ENCODE results near the gene HDAC7.

The HDAC7 gene

GRCh38 chr12:47786662-47787280 lies 32.9 kb downstream of the HDAC7 start:
- Histone ChIP-seq H3K4me3 (replicated peaks; ENCODE audit: low read depth, low read length) (no peak overlapping the region), H3K27me3 (replicated peaks; ENCODE audit: control insufficient read depth, insufficient read depth, low read length) (no peaks in the 10 kb centered on the region), H3K36me3 (ENCODE audit: control insufficient read depth, insufficient read depth, low read length) (peaks cover 40% of the 10 kb centered on the region)
- no peak for DNase-seq (ENCODE audit: extremely low read depth, insufficient read length)
- TF ChIP-seq CTCF (IDR thresholded peaks at IDR 0.05; ENCODE audit: insufficient read depth, low read length, poor library complexity, severe bottlenecking): no peak

GRCh38 chr12:47785887-47786661 lies 33.6 kb downstream of the HDAC7 start:
- no peaks in the 10 kb centered on the region for H3K27me3 ChIP-seq (replicated peaks; ENCODE audit: control insufficient read depth, insufficient read depth, low read length)
- no peak overlapping the region for H3K4me3 ChIP-seq (replicated peaks; ENCODE audit: low read depth, low read length)
- DNase-seq (ENCODE audit: extremely low read depth, insufficient read length): no peak
- peaks cover 36% of the 10 kb centered on the region for H3K36me3 ChIP-seq (ENCODE audit: control insufficient read depth, insufficient read depth, low read length)
- TF ChIP-seq CTCF (IDR thresholded peaks at IDR 0.05; ENCODE audit: insufficient read depth, low read length, poor library complexity, severe bottlenecking): no peak

GRCh38 chr12:47785036-47785886 lies 34.4 kb downstream of the HDAC7 start:
- H3K36me3 ChIP-seq (ENCODE audit: control insufficient read depth, insufficient read depth, low read length): peaks cover 32% of the 10 kb centered on the region
- TF ChIP-seq CTCF (IDR thresholded peaks at IDR 0.05; ENCODE audit: insufficient read depth, low read length, poor library complexity, severe bottlenecking): no peak
- H3K27me3 ChIP-seq (replicated peaks; ENCODE audit: control insufficient read depth, insufficient read depth, low read length): no peaks in the 10 kb centered on the region
- no peak for DNase-seq (ENCODE audit: extremely low read depth, insufficient read length)
- H3K4me3 ChIP-seq (replicated peaks; ENCODE audit: low read depth, low read length): no peak overlapping the region

GRCh38 chr12:47783821-47784819 lies 35.6 kb downstream of the HDAC7 start:
- no peak overlapping the region for H3K4me3 ChIP-seq (replicated peaks; ENCODE audit: low read depth, low read length)
- H3K27me3 ChIP-seq (replicated peaks; ENCODE audit: control insufficient read depth, insufficient read depth, low read length): no peaks in the 10 kb centered on the region
- peaks cover 25% of the 10 kb centered on the region for H3K36me3 ChIP-seq (ENCODE audit: control insufficient read depth, insufficient read depth, low read length)
- DNase-seq (ENCODE audit: extremely low read depth, insufficient read length): no peak
- TF ChIP-seq CTCF (IDR thresholded peaks at IDR 0.05; ENCODE audit: insufficient read depth, low read length, poor library complexity, severe bottlenecking): no peak
